ENCODE data around the gene PCGF6.

DNA sequence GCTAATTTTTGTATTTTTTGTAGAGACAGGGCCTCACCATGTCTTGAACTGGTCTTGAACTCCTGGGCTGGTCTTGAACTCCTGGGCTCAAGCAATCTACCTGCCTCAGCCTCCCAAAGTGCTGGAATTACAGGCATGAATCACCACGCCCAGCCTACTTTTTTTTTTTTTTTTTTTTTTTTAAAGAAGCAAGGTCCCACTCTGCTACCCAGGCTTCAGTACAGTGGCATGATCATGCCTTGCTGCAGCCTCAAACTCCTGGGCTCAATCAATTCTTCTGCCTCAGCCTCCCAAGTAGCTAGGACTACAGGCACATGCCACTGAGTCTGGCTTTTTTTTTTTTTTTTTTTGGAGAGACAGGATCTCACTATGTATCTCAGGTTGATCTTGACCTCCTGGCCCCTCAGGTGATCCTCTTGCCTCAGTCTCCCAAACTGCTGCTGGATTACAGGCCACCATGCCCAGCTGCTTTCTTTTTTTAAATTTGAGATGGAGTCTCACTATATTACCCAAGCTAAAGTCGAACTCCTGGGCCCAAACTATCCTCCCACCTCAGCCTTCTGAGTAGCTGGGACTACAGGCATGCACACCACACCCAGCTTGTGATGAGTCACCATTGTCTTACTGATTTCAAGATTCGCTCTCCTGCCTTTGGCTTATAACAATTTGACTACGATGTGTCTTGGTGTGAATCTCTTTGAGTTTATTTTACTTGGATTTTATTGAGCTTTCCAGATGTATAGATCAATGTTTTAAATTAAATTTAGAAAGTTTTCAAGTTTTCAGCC lies 96.2 kb downstream of the PCGF6 start:
- TF ChIP-seq, protein P1, sequence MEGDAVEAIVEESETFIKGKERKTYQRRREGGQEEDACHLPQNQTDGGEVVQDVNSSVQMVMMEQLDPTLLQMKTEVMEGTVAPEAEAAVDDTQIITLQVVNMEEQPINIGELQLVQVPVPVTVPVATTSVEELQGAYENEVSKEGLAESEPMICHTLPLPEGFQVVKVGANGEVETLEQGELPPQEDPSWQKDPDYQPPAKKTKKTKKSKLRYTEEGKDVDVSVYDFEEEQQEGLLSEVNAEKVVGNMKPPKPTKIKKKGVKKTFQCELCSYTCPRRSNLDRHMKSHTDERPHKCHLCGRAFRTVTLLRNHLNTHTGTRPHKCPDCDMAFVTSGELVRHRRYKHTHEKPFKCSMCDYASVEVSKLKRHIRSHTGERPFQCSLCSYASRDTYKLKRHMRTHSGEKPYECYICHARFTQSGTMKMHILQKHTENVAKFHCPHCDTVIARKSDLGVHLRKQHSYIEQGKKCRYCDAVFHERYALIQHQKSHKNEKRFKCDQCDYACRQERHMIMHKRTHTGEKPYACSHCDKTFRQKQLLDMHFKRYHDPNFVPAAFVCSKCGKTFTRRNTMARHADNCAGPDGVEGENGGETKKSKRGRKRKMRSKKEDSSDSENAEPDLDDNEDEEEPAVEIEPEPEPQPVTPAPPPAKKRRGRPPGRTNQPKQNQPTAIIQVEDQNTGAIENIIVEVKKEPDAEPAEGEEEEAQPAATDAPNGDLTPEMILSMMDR (IDR thresholded peaks at IDR 0.05; ENCODE audit: insufficient read depth, low read depth, low read length): no peak
- no peak for TF ChIP-seq EZH2 (IDR thresholded peaks at IDR 0.05; ENCODE audit: insufficient read depth, low read length)

All from astrocyte (in vitro differentiated cells and primary cell).